ENCODE measurements around the gene ADIRF. TPM values are rescaled to one million over a fixed set of nuclear protein-coding genes. Genes with fewer than 3 reads are reported as not detected.
"Not testable (repeated sequence)": the region's sequence is repeated elsewhere in the genome, so short reads cannot be mapped to it uniquely, and the experiment has no call there.

The ADIRF gene
- total RNA-seq, 1 experiment from 2014 or later: not detected

DNA sequence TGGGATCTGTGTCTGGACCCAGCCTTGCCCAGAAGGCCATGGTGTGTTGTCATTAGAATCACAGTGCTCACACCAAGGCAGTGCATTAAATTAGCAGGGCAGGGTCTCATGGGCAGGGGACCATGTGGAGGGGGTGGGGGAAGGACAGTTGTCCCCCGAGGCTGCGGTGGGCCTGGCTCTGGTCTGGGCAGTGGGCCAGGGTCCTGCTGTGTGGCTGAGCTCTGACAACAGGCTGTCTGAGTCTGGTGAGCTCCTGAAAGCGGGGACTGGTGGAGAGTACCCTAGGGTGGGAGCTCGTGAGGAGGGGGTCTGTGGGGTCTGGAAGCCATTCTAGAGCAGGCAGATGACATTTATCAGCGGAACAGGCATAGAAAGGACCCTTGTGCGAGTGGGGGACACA, 49.8 kb downstream of the ADIRF start:
- POLR2A ChIA-PET (ENCODE audit: low non-redundant PET); H3K36me3 ChIP-seq (ENCODE audit: insufficient read depth, low read length, poor library complexity, severe bottlenecking); H3K27ac ChIP-seq (ENCODE audit: low read depth, low read length, poor library complexity, severe bottlenecking); intact Hi-C loops (cut with micrococcal nuclease; ENCODE audit: unreplicated experiment); H3K9me3 ChIP-seq (ENCODE audit: low read depth, low read length, poor library complexity, severe bottlenecking); BruUV-seq (replicated peaks); H3K4me1 ChIP-seq (ENCODE audit: insufficient read depth, low read length, poor library complexity, severe bottlenecking); H3K27me3 ChIP-seq (replicated peaks; ENCODE audit: insufficient read depth, low read depth, low read length, poor library complexity); DNase-seq (ENCODE audit: low spot score); H3K4me3 ChIP-seq (ENCODE audit: low read depth, low read length, poor library complexity, severe bottlenecking); CTCF ChIA-PET: not testable (repeated sequence)

DNA sequence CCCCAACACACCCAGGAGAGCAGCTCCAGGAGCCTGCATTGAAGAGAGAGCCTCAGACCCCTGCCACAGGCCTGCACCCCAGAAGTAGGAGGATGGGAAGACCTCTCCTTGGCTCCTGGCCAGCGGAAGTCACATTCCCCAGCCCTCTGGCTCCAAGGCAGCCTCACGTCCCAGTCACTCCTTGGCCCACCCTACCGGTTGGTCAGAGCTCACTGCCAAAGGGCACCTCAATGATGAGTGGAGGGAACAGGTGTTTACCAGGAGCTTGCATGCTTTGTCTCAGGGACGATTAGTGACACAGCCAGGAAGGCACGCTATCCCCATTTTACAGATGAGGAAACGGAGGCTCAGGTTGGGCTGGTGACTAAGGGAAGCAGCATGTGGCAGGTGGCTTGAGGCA, 50.8 kb downstream of the ADIRF start:
- H3K9me3 ChIP-seq (ENCODE audit: low read depth, low read length, poor library complexity, severe bottlenecking); POLR2A ChIA-PET (ENCODE audit: low non-redundant PET); DNase-seq (ENCODE audit: low spot score); H3K27me3 ChIP-seq (replicated peaks; ENCODE audit: insufficient read depth, low read depth, low read length, poor library complexity); H3K36me3 ChIP-seq (ENCODE audit: insufficient read depth, low read length, poor library complexity, severe bottlenecking); H3K27ac ChIP-seq (ENCODE audit: low read depth, low read length, poor library complexity, severe bottlenecking); intact Hi-C loops (cut with micrococcal nuclease; ENCODE audit: unreplicated experiment); H3K4me3 ChIP-seq (ENCODE audit: low read depth, low read length, poor library complexity, severe bottlenecking); BruUV-seq (replicated peaks); H3K4me1 ChIP-seq (ENCODE audit: insufficient read depth, low read length, poor library complexity, severe bottlenecking); CTCF ChIA-PET: not testable (repeated sequence)

DNA sequence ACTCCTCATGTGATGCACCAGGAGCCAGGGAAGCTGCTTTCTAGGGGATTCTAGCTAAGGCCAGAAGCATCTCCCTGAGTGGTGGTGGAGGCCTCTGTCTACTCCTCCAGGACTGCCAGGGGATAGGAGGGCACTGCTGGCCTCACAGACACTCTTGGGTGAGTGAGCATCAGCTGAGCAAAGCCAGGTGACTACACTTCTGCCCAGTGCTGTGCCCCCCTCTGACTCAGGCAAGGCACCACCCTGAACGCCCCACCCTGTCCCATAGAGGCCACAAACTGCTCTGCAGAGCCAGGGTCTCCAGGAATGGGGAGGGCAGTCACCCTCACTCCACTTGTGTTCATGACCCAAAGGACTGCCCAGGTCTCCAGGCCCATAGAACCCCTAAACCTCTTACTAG, 51.2 kb downstream of the ADIRF start:
- BruUV-seq (replicated peaks); intact Hi-C loops (cut with micrococcal nuclease; ENCODE audit: unreplicated experiment); H3K27me3 ChIP-seq (replicated peaks; ENCODE audit: insufficient read depth, low read depth, low read length, poor library complexity); DNase-seq (ENCODE audit: low spot score); POLR2A ChIA-PET (ENCODE audit: low non-redundant PET); H3K9me3 ChIP-seq (ENCODE audit: low read depth, low read length, poor library complexity, severe bottlenecking); H3K36me3 ChIP-seq (ENCODE audit: insufficient read depth, low read length, poor library complexity, severe bottlenecking); H3K4me3 ChIP-seq (ENCODE audit: low read depth, low read length, poor library complexity, severe bottlenecking); H3K4me1 ChIP-seq (ENCODE audit: insufficient read depth, low read length, poor library complexity, severe bottlenecking); CTCF ChIA-PET; H3K27ac ChIP-seq (ENCODE audit: low read depth, low read length, poor library complexity, severe bottlenecking): not testable (repeated sequence)

DNA sequence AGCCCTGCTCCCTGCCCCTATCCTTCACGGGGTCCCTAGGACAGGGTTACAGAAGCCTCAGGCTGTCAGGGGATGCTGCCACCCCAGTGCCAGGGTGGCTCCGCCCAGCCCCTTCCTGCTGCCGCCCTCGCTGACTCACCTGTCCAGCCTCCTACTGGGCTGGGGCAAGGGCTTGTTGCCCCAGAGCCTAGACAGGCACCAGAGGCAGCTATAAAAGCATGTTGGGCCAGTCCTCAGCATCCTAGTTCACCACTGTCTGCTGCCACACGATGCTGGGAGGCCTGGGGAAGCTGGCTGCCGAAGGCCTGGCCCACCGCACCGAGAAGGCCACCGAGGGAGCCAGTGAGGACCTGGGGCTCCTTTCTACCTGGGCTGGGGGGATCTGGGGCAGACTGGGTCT, 51.8 kb downstream of the ADIRF start, which contains the start of gene FAM25A:
Gene FAM25A (plus strand): TSS at position 239 of the 400 bp plus-strand sequence. CDS start 31 bp downstream, at position 270.
- DNase-seq (ENCODE audit: low spot score); H3K9me3 ChIP-seq (ENCODE audit: low read depth, low read length, poor library complexity, severe bottlenecking); H3K36me3 ChIP-seq (ENCODE audit: insufficient read depth, low read length, poor library complexity, severe bottlenecking); H3K27ac ChIP-seq (ENCODE audit: low read depth, low read length, poor library complexity, severe bottlenecking); H3K4me1 ChIP-seq (ENCODE audit: insufficient read depth, low read length, poor library complexity, severe bottlenecking); POLR2A ChIA-PET (ENCODE audit: low non-redundant PET); H3K4me3 ChIP-seq (ENCODE audit: low read depth, low read length, poor library complexity, severe bottlenecking); H3K27me3 ChIP-seq (replicated peaks; ENCODE audit: insufficient read depth, low read depth, low read length, poor library complexity); CTCF ChIA-PET; BruUV-seq (replicated peaks); intact Hi-C loops (cut with micrococcal nuclease; ENCODE audit: unreplicated experiment): not testable (repeated sequence)

Other genes with a start within 250 kb of the ADIRF start
- 112 and 136 TPM in 2 replicates for gene BMPR1A, start 211.9 kb upstream of the ADIRF start, total RNA-seq (2021)
- gene MMRN2, start 10.9 kb upstream of the ADIRF start, total RNA-seq (2021): 0.09 TPM in 1 of 2 replicates, not detected in the other
- not detected in 2 replicates for gene SNCG, start 9.9 kb upstream of the ADIRF start, total RNA-seq (2021)
- not detected in 2 replicates for gene FAM25A, start 51.8 kb downstream of the ADIRF start, total RNA-seq (2021)
- gene GLUD1, start 126.4 kb downstream of the ADIRF start, total RNA-seq (2021): 140 and 142 TPM in 2 replicates
- gene SHLD2, start 126.7 kb downstream of the ADIRF start, total RNA-seq (2021): 33.2 and 36.7 TPM in 2 replicates

Measured in A673 (cell line).